ENCODE results near the gene TBPL1.

DNA sequence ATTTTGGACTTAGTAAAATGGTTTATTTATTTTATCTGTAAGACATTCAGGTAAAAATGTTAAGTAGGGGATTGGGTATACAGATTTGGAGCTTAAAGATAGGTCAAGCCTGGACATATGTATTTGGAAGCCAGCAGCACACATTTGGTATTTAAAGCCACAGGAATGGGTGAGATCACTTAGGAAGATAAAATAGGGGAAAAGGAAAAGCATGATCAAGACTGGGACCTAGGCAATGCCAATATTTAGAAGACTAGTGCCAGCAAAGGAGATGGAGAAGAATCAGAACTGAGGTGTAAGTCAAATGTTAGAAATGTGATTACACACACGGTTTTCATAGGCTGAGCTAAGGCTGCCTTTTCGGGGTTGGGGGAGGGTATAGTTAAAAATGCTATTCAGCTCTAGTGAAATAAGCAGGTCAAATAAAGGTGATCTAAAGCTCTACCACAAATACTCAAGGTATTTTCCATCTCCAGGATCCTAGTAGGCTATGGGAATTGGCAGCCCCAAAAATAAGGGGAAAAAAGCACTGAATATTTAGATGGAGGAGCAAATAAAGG lies 78.8 kb downstream of the TBPL1 start:
- TF ChIP-seq, protein P1, sequence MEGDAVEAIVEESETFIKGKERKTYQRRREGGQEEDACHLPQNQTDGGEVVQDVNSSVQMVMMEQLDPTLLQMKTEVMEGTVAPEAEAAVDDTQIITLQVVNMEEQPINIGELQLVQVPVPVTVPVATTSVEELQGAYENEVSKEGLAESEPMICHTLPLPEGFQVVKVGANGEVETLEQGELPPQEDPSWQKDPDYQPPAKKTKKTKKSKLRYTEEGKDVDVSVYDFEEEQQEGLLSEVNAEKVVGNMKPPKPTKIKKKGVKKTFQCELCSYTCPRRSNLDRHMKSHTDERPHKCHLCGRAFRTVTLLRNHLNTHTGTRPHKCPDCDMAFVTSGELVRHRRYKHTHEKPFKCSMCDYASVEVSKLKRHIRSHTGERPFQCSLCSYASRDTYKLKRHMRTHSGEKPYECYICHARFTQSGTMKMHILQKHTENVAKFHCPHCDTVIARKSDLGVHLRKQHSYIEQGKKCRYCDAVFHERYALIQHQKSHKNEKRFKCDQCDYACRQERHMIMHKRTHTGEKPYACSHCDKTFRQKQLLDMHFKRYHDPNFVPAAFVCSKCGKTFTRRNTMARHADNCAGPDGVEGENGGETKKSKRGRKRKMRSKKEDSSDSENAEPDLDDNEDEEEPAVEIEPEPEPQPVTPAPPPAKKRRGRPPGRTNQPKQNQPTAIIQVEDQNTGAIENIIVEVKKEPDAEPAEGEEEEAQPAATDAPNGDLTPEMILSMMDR (conservative IDR thresholded peaks at IDR 0.05; ENCODE audit: low read length), result no peak
- no peak for TF ChIP-seq EZH2phosphoT487 (IDR thresholded peaks at IDR 0.05; ENCODE audit: borderline replicate concordance)

All from Loucy (cell line).